PC-3 (cell line): ENCODE data around the gene TAS2R4. TPM values are rescaled to one million over a fixed set of nuclear protein-coding genes. Genes with fewer than 3 reads are reported as not detected.
A peak's percentile ranks its signal among the peaks of the same experiment; 100 is the strongest.

Source experiments
- ATAC-seq: fragments of 200-7000 bp; cut with Tn5 transposase; 2 replicates; pipeline ENCODE4 v1.9.1; 2020; ENCODE audit warnings: mild to moderate bottlenecking, moderate library complexity
- Bru-seq: library from RNA; stranded (reverse); fragments of 400-500 nt; gene quantifications from one replicate; lab custom pipeline; 2021; lab: Mats Ljungman, UMichigan
- BruChase-seq, 2 experiments: library from RNA; stranded (reverse); fragments of 400-500 nt; gene quantifications; one replicate each; lab custom pipeline; 2021; lab: Mats Ljungman, UMichigan
- BruUV-seq: library from RNA; stranded (reverse); fragments of 400-500 nt; replicated peaks from 2 replicates; lab custom pipeline; 2021; lab: Mats Ljungman, UMichigan
- CTCF ChIA-PET: fragments of 300-600 bp; sonication (Branson Sonifier 250); formaldehyde crosslinking; loops from one replicate; lab custom pipeline; 2022; ENCODE audit warnings: antibody characterized with exemption; lab: Charles Lee
- POLR2A ChIA-PET: fragments of 300-600 bp; sonication (Branson Sonifier 250); formaldehyde crosslinking; loops from one replicate; lab custom pipeline; 2022; ENCODE audit warnings: antibody characterized with exemption; ENCODE audit not compliant: unreplicated experiment; lab: Charles Lee
- DNase-seq: peaks from one replicate; pipeline ENCODE4 v3.0.0-alpha.2; 2015
- H2AFZ ChIP-seq: fragments of 300-600 bp; sonication (generic); 2 replicates; pipeline ENCODE4 v1.6.0; 2016; ENCODE audit warnings: antibody characterized with exemption, low read length
- H3F3A ChIP-seq: fragments of 300-600 bp; sonication (generic); one replicate; pipeline ENCODE4 v1.6.0; 2017; ENCODE audit warnings: antibody characterized with exemption, low read length, control low read depth, mild to moderate bottlenecking; ENCODE audit not compliant: unreplicated experiment
- H3K27ac ChIP-seq: fragments of 300-600 bp; sonication (generic); 2 replicates; pipeline ENCODE4 v1.5.1; 2016; ENCODE audit warnings: mild to moderate bottlenecking, low read length
- H3K27me3 ChIP-seq: fragments of 300-600 bp; sonication (generic); 2 replicates; pipeline ENCODE4 v1.6.1; 2016; ENCODE audit warnings: low read length, mixed read lengths
- H3K36me3 ChIP-seq: fragments of 300-600 bp; sonication (generic); 2 replicates; pipeline ENCODE4 v1.6.1; 2016; ENCODE audit warnings: low read depth, mixed run types, low read length, mixed read lengths
- H3K4me1 ChIP-seq: fragments of 300-600 bp; sonication (generic); 2 replicates; pipeline ENCODE4 v1.5.1; 2016; ENCODE audit warnings: low read length; ENCODE audit not compliant: insufficient read depth
- H3K4me2 ChIP-seq: fragments of 300-600 bp; sonication (generic); 2 replicates; pipeline ENCODE4 v1.6.0; 2016; ENCODE audit warnings: low read length
- H3K4me3 ChIP-seq: fragments of 300-600 bp; sonication (generic); 2 replicates; pipeline ENCODE4 v1.5.1; 2016; ENCODE audit warnings: mild to moderate bottlenecking, low read length, mixed read lengths
- H3K79me2 ChIP-seq: fragments of 300-600 bp; sonication (generic); 2 replicates; pipeline ENCODE4 v1.6.1; 2017; ENCODE audit warnings: low read length, mixed read lengths
- H3K9ac ChIP-seq: fragments of 300-600 bp; sonication (generic); 2 replicates; pipeline ENCODE4 v1.6.0; 2016; ENCODE audit warnings: mild to moderate bottlenecking, low read length
- H3K9me2 ChIP-seq: fragments of 300-600 bp; sonication (generic); replicated peaks from 2 replicates; pipeline ENCODE4 v1.6.1; 2016; ENCODE audit warnings: mixed run types, low read length, mixed read lengths
- H3K9me3 ChIP-seq: fragments of 300-600 bp; sonication (generic); 2 replicates; pipeline ENCODE4 v1.6.1; 2016; ENCODE audit warnings: low read length, mixed read lengths
- H4K20me1 ChIP-seq: fragments of 300-600 bp; sonication (generic); 2 replicates; pipeline ENCODE4 v1.6.1; 2016; ENCODE audit warnings: low read length, mixed read lengths
- CTCF ChIP-seq: fragments of 300-600 bp; sonication (generic); conservative IDR thresholded peaks from 2 replicates; pipeline ENCODE4 v1.5.1; 2017; ENCODE audit warnings: antibody characterized with exemption, low read depth, mild to moderate bottlenecking, low read length
- EZH2 ChIP-seq: fragments of 300-600 bp; sonication (generic); IDR thresholded peaks from one replicate; pipeline ENCODE4 v1.6.1; 2017; ENCODE audit warnings: antibody characterized with exemption, mild to moderate bottlenecking, low read length; ENCODE audit not compliant: unreplicated experiment
- EZH2phosphoT487 ChIP-seq: fragments of 300-600 bp; sonication (generic); IDR thresholded peaks from 2 replicates; pipeline ENCODE4 v1.6.1; 2018; ENCODE audit warnings: mild to moderate bottlenecking, antibody characterized with exemption, low read length, borderline replicate concordance
- intact Hi-C: fragments of 100-400 bp; cut with micrococcal nuclease; formaldehyde crosslinking; loops from 2 replicates; pipeline ENCODE4 v1.9.0; 2023
- long read RNA-seq: library from polyadenylated mRNA; unstranded; transcript quantifications from one replicate; pipeline ENCODE4 v2.0.0, GENCODE V29; 2021; ENCODE audit not compliant: unreplicated experiment
- total RNA-seq: library from RNA; depleted of rRNA; stranded (reverse); fragments of >200 nt; gene quantifications from 2 replicates; pipeline ENCODE4 v1.2.3, GENCODE V29; 2014; rRNA removed

Gene TAS2R4
- total RNA-seq = 0.35 TPM in 1 of 2 replicates, not detected in the other
- percentile 63 among the genes with signal in this experiment for Bru-seq, nascent RNA
- percentile 85 among the genes with signal in this experiment for BruChase-seq, experiment 1, labeled RNA remaining after a 6-hour chase
- BruChase-seq, experiment 2, labeled RNA remaining after a 2-hour chase = percentile 88 among the genes with signal in this experiment
- long read RNA-seq = 0 reads

- intact Hi-C loops = no loop called here
- BruUV-seq = no TSS peak
- no peak within 1 kb of the TSS for H3K27ac ChIP-seq
- H3K9me2 ChIP-seq = no peaks in the 10 kb centered on the region
- no peaks in the 10 kb centered on the region for H3K27me3 ChIP-seq
- ChIA-PET CTCF (no interaction called here), POLR2A (no interaction called here)
- no peaks in the 10 kb centered on the region for H3K4me1 ChIP-seq
- H3F3A ChIP-seq = no peaks in the 10 kb centered on the region
- ATAC-seq (no peak), DNase-seq (no peak)
- no peak within 1 kb of the TSS for H3K9ac ChIP-seq
- H3K79me2 ChIP-seq = no peaks in the 10 kb centered on the region
- H3K4me2 ChIP-seq = no peak within 1 kb of the TSS
- no peak within 1 kb of the TSS for H3K4me3 ChIP-seq
- H2AFZ ChIP-seq = no peak within 1 kb of the TSS
- TF ChIP-seq EZH2phosphoT487 (no peak), CTCF (no peak), EZH2 (no peak)
- no peaks in the 10 kb centered on the region for H3K36me3 ChIP-seq
- H4K20me1 ChIP-seq = no peaks in the 10 kb centered on the region
- no peaks in the 10 kb centered on the region for H3K9me3 ChIP-seq
These were observed at the start of gene TAS2R4 for GRCh38 chr7:141776374-141776773. Gene TAS2R4 (plus strand): TSS chr7:141776674. CDS start chr7:141778489, 1,815 bp downstream.

- H3K27ac ChIP-seq = no peak overlapping the region
- ATAC-seq (no peak), DNase-seq (no peak)
- CTCF ChIA-PET = no interaction called here
- no peaks in the 10 kb centered on the region for H3K9me2 ChIP-seq
- BruUV-seq = no TSS peak
- no peaks in the 10 kb centered on the region for H3K4me1 ChIP-seq
- TF ChIP-seq EZH2phosphoT487 (no peak), CTCF (no peak), EZH2 (no peak)
- H3K4me3 ChIP-seq = no peak overlapping the region
- H3K9ac ChIP-seq = no peak overlapping the region
- no peak overlapping the region for H3K4me2 ChIP-seq
- H3K9me3 ChIP-seq = no peaks in the 10 kb centered on the region
- no peaks in the 10 kb centered on the region for H4K20me1 ChIP-seq
- H3K36me3 ChIP-seq = no peaks in the 10 kb centered on the region
- H3K27me3 ChIP-seq = peaks cover 10% of the 10 kb centered on the region; the same call in 1 of the 2 replicates
- H2AFZ ChIP-seq = no peak overlapping the region
- POLR2A ChIA-PET = interaction anchor here (0.6 kb wide), 1 partner anchor 50 kb away, joined by 4 read pairs; no protein-coding TSS in a partner anchor
- no peaks in the 10 kb centered on the region for H3K79me2 ChIP-seq
- H3F3A ChIP-seq = no peaks in the 10 kb centered on the region
- intact Hi-C loops = no loop called here
These were observed 47.5 kb upstream of the TAS2R4 start for GRCh38 chr7:141729020-141729419.
